K562 (cell line): ENCODE data around the gene ATP9A.

ENCODE experiments used
- RFX5 ChIP-seq: IDR thresholded peaks from 2 replicates; pipeline ENCODE4 v1.6.1; 2011; ENCODE audit warnings: low read depth, mild to moderate bottlenecking, improper control_type of control experiment, low read length
- ZNF3 ChIP-seq: fragments of 250-450 bp; sonication (Bioruptor Pico); IDR thresholded peaks from 2 replicates; pipeline ENCODE4 v1.5.0; 2021; ENCODE audit warnings: mild to moderate bottlenecking, moderate library complexity

GRCh38 chr20:51668515-51668914 lies 99.7 kb downstream of the ATP9A start:
- TF ChIP-seq ZNF3 (CRISPR knock-in tag), result no peak
- TF ChIP-seq RFX5, result no peak
